Astrocyte of the cerebellum (primary cell): Measurements from ENCODE around the gene MOCS1.

Experiments used
- DNase-seq: peaks from one replicate; pipeline ENCODE4 v3.0.0-alpha.2; 2011; ENCODE audit warnings: low read depth
- H3K4me3 ChIP-seq: 2 replicates; pipeline ENCODE4 v1.5.1; 2011; ENCODE audit warnings: mild to moderate bottlenecking, low read depth, low read length, moderate library complexity
- in situ Hi-C: cut with HindIII; loops from 2 replicates; pipeline ENCODE4 v1.10.0; 2017; ENCODE audit warnings: low sequenced_read_pairs
- TF ChIP-seq, protein P1 (sequence below): IDR thresholded peaks from 2 replicates; pipeline ENCODE4 v1.5.1; 2012; ENCODE audit warnings: low read length, low read depth, moderate library complexity, mild to moderate bottlenecking; ENCODE audit errors: missing control alignments

MOCS1 gene

DNA sequence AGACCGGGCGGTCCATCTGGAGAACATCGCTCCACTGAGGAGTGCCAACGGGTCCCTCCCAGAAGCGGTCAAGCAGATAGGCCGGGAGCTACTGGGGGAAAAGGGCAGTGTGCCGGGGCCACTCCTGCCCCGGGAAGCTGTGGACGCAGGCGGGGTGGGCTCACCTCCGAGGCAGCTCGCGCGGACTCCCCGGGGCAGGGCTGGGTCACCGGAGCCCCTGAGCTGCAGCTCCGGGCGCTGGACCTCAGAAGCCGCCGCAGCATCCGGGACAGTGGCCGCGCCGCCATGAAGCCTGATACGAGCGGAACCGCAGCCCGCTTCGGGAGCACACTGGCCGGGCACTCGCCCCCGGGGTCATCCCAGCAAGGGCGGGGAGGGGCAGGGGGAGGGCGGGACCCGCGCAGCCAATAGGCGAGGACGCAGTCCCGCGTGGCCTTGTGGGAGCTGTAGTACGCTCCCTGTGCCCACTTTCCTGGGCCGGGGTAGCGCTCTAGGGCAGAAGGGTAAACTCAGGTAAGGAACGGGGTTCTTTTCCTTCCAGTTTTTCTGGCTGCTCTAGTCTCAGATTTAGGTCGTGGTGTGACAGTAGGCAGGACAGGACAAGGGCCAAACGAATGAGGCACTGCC is at the start of gene MOCS1:
Gene MOCS1, minus strand, starts transcription at position 332 of the 627 bp plus-strand sequence. Its CDS starts 45 bp downstream, at position 287.
- H3K4me3 ChIP-seq, result peak within 1 kb of the TSS; percentile 71
- in situ Hi-C loops, result no loop called here
- no peak for DNase-seq
- TF ChIP-seq, protein P1, sequence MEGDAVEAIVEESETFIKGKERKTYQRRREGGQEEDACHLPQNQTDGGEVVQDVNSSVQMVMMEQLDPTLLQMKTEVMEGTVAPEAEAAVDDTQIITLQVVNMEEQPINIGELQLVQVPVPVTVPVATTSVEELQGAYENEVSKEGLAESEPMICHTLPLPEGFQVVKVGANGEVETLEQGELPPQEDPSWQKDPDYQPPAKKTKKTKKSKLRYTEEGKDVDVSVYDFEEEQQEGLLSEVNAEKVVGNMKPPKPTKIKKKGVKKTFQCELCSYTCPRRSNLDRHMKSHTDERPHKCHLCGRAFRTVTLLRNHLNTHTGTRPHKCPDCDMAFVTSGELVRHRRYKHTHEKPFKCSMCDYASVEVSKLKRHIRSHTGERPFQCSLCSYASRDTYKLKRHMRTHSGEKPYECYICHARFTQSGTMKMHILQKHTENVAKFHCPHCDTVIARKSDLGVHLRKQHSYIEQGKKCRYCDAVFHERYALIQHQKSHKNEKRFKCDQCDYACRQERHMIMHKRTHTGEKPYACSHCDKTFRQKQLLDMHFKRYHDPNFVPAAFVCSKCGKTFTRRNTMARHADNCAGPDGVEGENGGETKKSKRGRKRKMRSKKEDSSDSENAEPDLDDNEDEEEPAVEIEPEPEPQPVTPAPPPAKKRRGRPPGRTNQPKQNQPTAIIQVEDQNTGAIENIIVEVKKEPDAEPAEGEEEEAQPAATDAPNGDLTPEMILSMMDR, result no peak

DNA sequence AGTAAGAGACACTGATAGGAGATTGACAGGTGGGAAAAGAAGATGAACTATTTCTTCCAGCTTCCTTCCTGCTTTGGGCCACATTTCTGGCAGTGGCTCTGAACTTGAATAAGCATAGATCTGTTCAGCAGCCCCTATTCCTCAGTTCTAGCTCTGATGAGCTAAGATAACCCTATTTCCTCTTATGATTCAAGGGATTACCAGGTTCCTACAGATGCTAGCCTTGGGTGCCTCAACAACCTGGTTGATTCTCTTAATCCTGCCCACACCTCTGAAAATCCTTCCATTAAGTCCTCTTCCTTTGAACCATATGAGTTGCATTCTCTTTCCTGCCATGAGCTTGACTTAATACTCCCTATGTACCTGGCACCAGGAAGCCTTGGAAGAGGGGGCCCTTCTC is 49.8 kb upstream of the MOCS1 start:
- no peak overlapping the region for H3K4me3 ChIP-seq

DNA sequence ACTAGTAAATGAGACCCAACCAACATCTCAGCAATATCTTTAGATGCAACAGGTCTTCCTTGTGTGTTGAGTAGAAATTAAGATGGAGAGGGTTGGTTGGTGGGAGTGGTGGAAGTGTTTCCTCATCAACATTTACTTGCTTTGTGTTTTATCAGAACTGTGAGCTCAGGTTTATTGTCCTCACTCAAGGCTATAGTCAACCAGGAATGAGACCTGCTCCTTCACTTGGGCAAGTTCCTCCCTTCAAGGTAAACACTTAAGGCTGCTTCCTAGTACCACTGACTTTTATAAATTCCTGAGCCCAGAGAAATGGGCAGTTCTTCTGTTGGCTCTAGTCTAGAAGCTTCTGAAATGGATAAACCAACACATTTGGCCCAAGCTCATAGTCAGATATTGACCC is 48.9 kb upstream of the MOCS1 start:
- no peak overlapping the region for H3K4me3 ChIP-seq
- in situ Hi-C loops, result no loop called here
- TF ChIP-seq, protein P1, result no peak
- no peak for DNase-seq

More for the DNA sequence above, 49.8 kb upstream of the MOCS1 start:
- in situ Hi-C loops, result no loop called here
- TF ChIP-seq, protein P1, result no peak
- no peak for DNase-seq

DNA sequence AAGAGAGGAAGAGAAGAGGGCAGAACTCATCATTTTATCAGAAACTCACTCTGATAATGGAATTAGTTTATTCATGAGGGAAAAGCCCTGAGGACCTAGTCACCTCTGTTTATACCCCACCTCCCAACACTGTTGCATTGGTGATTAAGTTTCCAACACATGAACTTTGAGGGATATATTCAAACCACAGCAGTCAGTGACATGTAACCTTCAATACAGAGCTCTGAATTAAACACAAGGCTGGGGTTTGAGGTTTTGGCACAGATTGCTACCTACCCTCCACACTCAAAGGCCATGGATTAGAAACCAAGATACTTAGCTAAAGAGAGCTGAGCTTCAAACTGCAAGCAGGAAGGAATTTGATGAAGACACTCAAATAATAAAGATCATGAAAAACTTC is 48.5 kb upstream of the MOCS1 start:
- TF ChIP-seq, protein P1, result no peak
- in situ Hi-C loops, result no loop called here
- no peak for DNase-seq
- H3K4me3 ChIP-seq, result no peak overlapping the region

DNA sequence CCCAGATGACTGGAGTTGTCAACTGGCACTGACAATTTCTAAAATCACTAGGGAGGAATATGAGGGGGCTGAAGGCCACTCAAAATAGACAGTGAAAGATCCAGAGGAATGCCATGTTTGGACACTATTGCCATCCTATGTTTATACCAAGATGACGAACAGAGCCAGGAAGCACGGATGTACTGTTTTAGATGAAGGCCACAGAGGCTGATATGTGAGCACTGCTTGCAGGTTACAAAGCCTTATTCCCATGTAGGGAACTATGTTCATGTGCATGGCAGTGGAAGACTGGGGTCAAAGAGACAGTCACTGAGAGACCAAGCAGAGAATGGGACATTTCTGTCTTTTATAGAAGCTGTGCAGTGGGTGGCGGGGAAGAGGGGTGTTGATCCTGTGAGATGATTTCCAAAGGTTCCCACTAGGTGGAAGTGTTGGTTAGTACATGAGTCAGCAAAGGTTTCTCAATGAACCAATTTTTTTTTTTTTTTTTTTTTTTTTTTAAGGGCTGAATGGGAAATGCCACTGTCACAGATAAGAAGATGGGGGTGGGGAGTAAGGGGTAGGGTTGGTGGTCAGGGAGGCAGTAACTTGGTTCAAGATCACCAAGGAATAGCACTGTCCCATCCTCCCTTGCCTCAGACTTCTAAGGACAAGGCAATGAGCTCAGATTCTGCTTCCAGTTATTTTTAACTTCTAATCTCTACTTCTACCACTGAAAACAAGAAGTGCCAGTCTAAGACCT is 46.7 kb upstream of the MOCS1 start:
- TF ChIP-seq, protein P1, result peak; percentile 51
- no peak overlapping the region for H3K4me3 ChIP-seq
- peak; percentile 5 for DNase-seq
- in situ Hi-C loops, result no loop called here

DNA sequence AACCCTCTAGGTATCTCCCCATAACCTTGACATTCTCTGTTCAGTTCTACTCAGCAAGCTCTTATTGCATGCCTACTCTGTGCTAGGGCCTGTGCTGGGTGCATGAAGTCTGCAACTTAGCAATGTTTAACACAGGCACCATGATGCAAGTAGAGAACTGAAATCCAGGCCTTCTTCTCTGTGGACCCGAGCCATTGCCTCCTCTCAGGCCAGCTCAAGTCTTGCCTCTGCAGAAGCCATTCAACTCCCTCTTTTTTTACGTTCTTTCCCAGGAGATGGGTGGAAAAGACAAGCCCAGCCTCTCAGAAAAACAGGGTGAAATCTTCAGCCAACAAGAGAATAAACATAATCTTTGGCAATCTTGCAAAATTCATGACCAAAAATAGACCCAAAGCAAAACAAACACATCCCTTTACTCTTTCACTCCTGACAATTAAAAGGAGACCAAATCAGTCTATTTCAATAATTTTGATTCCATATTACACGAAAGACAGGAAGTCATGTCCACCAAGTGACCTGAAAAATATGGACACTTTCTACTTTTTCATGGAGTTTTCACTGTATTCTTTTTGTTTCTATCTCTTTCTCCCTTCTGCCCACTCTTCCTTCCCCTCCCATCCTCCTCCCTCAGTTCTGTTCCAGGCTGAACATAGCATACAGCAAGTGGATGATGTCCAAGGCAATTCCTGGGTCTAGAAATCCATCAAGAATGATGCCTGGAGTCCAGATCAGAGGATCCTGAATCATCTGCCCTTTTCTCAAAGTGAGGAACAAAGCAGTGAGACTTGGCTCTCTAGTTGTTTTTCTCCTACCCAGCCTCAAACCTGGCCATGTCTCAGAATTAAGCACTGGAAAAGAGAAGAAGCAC is 45.4 kb upstream of the MOCS1 start:
- TF ChIP-seq, protein P1, result no peak
- in situ Hi-C loops, result no loop called here
- DNase-seq, result no peak

More for the DNA sequence above, 45.4 kb upstream of the MOCS1 start:
- no peak overlapping the region for H3K4me3 ChIP-seq
